CD4-positive, alpha-beta memory T cell (primary cell): ENCODE results near the gene NDUFA6. TPM values are rescaled to one million over a fixed set of nuclear protein-coding genes. Genes with fewer than 3 reads are reported as not detected.
"Not testable (repeated sequence)": the region's sequence is repeated elsewhere in the genome, so short reads cannot be mapped to it uniquely, and the experiment has no call there.

Experiments used
- CTCF ChIA-PET: fragments of 350-600 bp; sonication (Branson Sonifier 250); formaldehyde crosslinking; loops from one replicate; lab custom pipeline; 2021; ENCODE audit warnings: inconsistent platforms; ENCODE audit not compliant: partially characterized antibody; lab: Charles Lee
- POLR2A ChIA-PET: fragments of 350-600 bp; sonication (Branson Sonifier 250); formaldehyde crosslinking; loops from one replicate; lab custom pipeline; 2021; ENCODE audit not compliant: partially characterized antibody; lab: Charles Lee
- DNase-seq, 5 donors: peaks; one replicate each; pipeline versions ENCODE4 v3.0.0 to v3.0.0-alpha.2; 2020 to 2022; ENCODE audit warnings: mixed read lengths in 1 of 5
- H3K27ac ChIP-seq: one replicate; pipeline ENCODE4 v1.7.0; 2013; ENCODE audit warnings: low read depth, low read length
- H3K27me3 ChIP-seq: 2 replicates; pipeline ENCODE4 v1.7.0; 2013; ENCODE audit warnings: mild to moderate bottlenecking, low read length, moderate library complexity; ENCODE audit not compliant: insufficient read depth
- H3K36me3 ChIP-seq: 2 replicates; pipeline ENCODE4 v1.7.0; 2013; ENCODE audit warnings: mild to moderate bottlenecking, low read length, moderate library complexity; ENCODE audit not compliant: insufficient read depth
- H3K4me1 ChIP-seq: 2 replicates; pipeline ENCODE4 v1.7.0; 2013; ENCODE audit warnings: mild to moderate bottlenecking, low read length, moderate library complexity; ENCODE audit not compliant: insufficient read depth
- H3K4me3 ChIP-seq, 2 donors: one replicate each; pipeline ENCODE4 v1.7.0; 2013; ENCODE audit warnings: low read length in 2 of 2, mild to moderate bottlenecking in 1 of 2
- H3K9me3 ChIP-seq, 2 donors: one replicate each; pipeline ENCODE4 v1.7.0; 2013; ENCODE audit warnings: low read length in 2 of 2, control low read depth in 1 of 2; ENCODE audit not compliant: control insufficient read depth in 1 of 2
- H3K27ac Mint-ChIP-seq, 7 donors: one replicate each; pipeline ENCODE4 v1.8.0; 2020 to 2021; ENCODE audit warnings: mixed read lengths in 7 of 7, mild to moderate bottlenecking in 6 of 7, inconsistent platforms in 3 of 7, moderate library complexity in 3 of 7
- H3K27me3 Mint-ChIP-seq, 2 donors: one replicate each; pipeline ENCODE4 v1.8.0; 2020 to 2021; ENCODE audit warnings: mixed read lengths in 2 of 2
- H3K36me3 Mint-ChIP-seq, 2 donors: one replicate each; pipeline ENCODE4 v1.8.0; 2020 to 2021; ENCODE audit warnings: mixed read lengths in 2 of 2, inconsistent platforms in 1 of 2, mild to moderate bottlenecking in 1 of 2
- H3K4me1 Mint-ChIP-seq, 4 donors: one replicate each; pipeline ENCODE4 v1.8.0; 2020 to 2021; ENCODE audit warnings: mixed read lengths in 4 of 4, mild to moderate bottlenecking in 1 of 4
- H3K4me3 Mint-ChIP-seq, 8 donors: one replicate each; pipeline ENCODE4 v1.8.0; 2020 to 2021; ENCODE audit warnings: mixed read lengths in 8 of 8, mild to moderate bottlenecking in 7 of 8, moderate library complexity in 6 of 8, inconsistent platforms in 3 of 8
- H3K9me3 Mint-ChIP-seq, 8 donors: one replicate each; pipeline ENCODE4 v1.8.0; 2020 to 2021; ENCODE audit warnings: mixed read lengths in 8 of 8, mild to moderate bottlenecking in 5 of 8, inconsistent platforms in 3 of 8, moderate library complexity in 1 of 8
- intact Hi-C: fragments of 100-400 bp; cut with micrococcal nuclease; formaldehyde crosslinking; loops from one replicate; pipeline ENCODE4 v1.15.1; 2023
- polyA plus RNA-seq, 2 donors: library from polyadenylated mRNA; unstranded; fragments of 300-500 nt; fragmentation: Illumina TruSeq; gene quantifications; one replicate each; pipeline ENCODE4 v1.2.3, GENCODE V29; 2021
- total RNA-seq, 2 experiments: library from RNA; stranded (reverse); gene quantifications; one replicate each; pipeline ENCODE4 v1.2.3, GENCODE V29; 2021

Gene NDUFA6
- total RNA-seq (10 to 100 TPM; 42.1 to 44.4 TPM), polyA plus RNA-seq (100 to 1,000 TPM; 137 to 153 TPM)

- ChIA-PET CTCF (interaction anchor here (0.6 to 5.8 kb wide), 41 partner anchors 9 to 383 kb away, joined by 3 to 61 read pairs (median 6); partner anchors contain the start of genes CCDC134, SEPTIN3 and SMDT1), POLR2A (interaction anchor here (0.7 to 4.9 kb wide), 44 partner anchors 8 to 524 kb away, joined by 3 to 208 read pairs (median 5); partner anchors contain the start of genes CCDC134, NAGA, PHETA2 and POLDIP3)
- Histone ChIP-seq H3K9me3 (no peaks in the 10 kb centered on the region), H3K4me1 (peaks cover 27% of the 10 kb centered on the region), H3K4me3 (peak within 1 kb of the TSS; percentile 79 to 93), H3K27me3 (no peaks in the 10 kb centered on the region), H3K36me3 (peaks cover 15% of the 10 kb centered on the region), H3K27ac (peak within 1 kb of the TSS; percentile 98)
- intact Hi-C loops, result loop anchor here (1.0 to 10.0 kb wide), 10 partner anchors 11 to 382 kb away; no protein-coding TSS in a partner anchor
- no peaks in the 10 kb centered on the region for H3K27me3 Mint-ChIP-seq
- peak; percentile 97 to 99 (median 99) for DNase-seq
- peaks cover 12 to 37% of the 10 kb centered on the region in 2 donors for H3K36me3 Mint-ChIP-seq
- H3K9me3 Mint-ChIP-seq, result no peaks in the 10 kb centered on the region
- H3K4me1 Mint-ChIP-seq, result peaks cover 23 to 48% (median 35%) of the 10 kb centered on the region in 4 donors
- peak within 1 kb of the TSS; percentile 97 to 100 (median 99) for H3K4me3 Mint-ChIP-seq
- H3K27ac Mint-ChIP-seq, result peak within 1 kb of the TSS; percentile 99 to 100 (median 99)
Measured at GRCh38 chr22:42090596-42091454, at the start of gene NDUFA6. NDUFA6 (minus strand) TSS chr22:42090772; CDS start chr22:42090744, 28 bp downstream.

- H3K4me1 ChIP-seq, DNase-seq, H3K4me3 ChIP-seq, H3K4me1 Mint-ChIP-seq, H3K36me3 ChIP-seq, intact Hi-C loops, H3K27me3 Mint-ChIP-seq, H3K4me3 Mint-ChIP-seq, H3K9me3 Mint-ChIP-seq, CTCF ChIA-PET, H3K27me3 ChIP-seq, H3K27ac ChIP-seq, H3K9me3 ChIP-seq, POLR2A ChIA-PET: not testable (repeated sequence)
- Mint-ChIP-seq H3K36me3 (peaks cover 18 to 21% of the 10 kb centered on the region in 2 donors), H3K27ac (peak overlapping the region in 1 of 7 donors; percentile 7)
Measured at GRCh38 chr22:42140153-42140552, 49.6 kb upstream of the NDUFA6 start.

GRCh38 chr22:42139508-42139907 is 48.9 kb upstream of the NDUFA6 start:
- H3K27me3 Mint-ChIP-seq, H3K4me3 Mint-ChIP-seq, H3K4me1 ChIP-seq, H3K27me3 ChIP-seq, CTCF ChIA-PET, H3K27ac ChIP-seq, POLR2A ChIA-PET, H3K9me3 ChIP-seq, H3K36me3 ChIP-seq, H3K9me3 Mint-ChIP-seq, H3K4me3 ChIP-seq, H3K27ac Mint-ChIP-seq, H3K4me1 Mint-ChIP-seq, intact Hi-C loops, DNase-seq: not testable (repeated sequence)
- peaks cover 15 to 18% of the 10 kb centered on the region in 2 donors for H3K36me3 Mint-ChIP-seq

- Histone ChIP-seq H3K27me3 (no peaks in the 10 kb centered on the region), H3K4me1 (no peaks in the 10 kb centered on the region), H3K4me3 (no peak overlapping the region), H3K9me3 (no peaks in the 10 kb centered on the region), H3K36me3 (no peaks in the 10 kb centered on the region), H3K27ac (no peak overlapping the region)
- CTCF ChIA-PET, result no interaction called here
- H3K4me3 Mint-ChIP-seq, result no peak overlapping the region
- H3K27me3 Mint-ChIP-seq, result no peaks in the 10 kb centered on the region
- POLR2A ChIA-PET, result no interaction called here
- no peak for DNase-seq
- peaks cover 15 to 18% of the 10 kb centered on the region in 2 donors for H3K36me3 Mint-ChIP-seq
- intact Hi-C loops, result no loop called here
- H3K4me1 Mint-ChIP-seq, result peaks cover 0 to 2% (median 0%) of the 10 kb centered on the region in 4 donors
- no peaks in the 10 kb centered on the region for H3K9me3 Mint-ChIP-seq
- no peak overlapping the region for H3K27ac Mint-ChIP-seq
Measured at GRCh38 chr22:42138972-42139371, 48.4 kb upstream of the NDUFA6 start.

GRCh38 chr22:42138122-42138770 is 47.7 kb upstream of the NDUFA6 start:
- H3K27me3 ChIP-seq, result no peaks in the 10 kb centered on the region
- no peak overlapping the region for H3K4me3 ChIP-seq
- no peaks in the 10 kb centered on the region for H3K36me3 ChIP-seq
- no peaks in the 10 kb centered on the region for H3K27me3 Mint-ChIP-seq
- intact Hi-C loops, result no loop called here
- no peak overlapping the region for H3K27ac Mint-ChIP-seq
- no peak for DNase-seq
- CTCF ChIA-PET, result no interaction called here
- H3K4me3 Mint-ChIP-seq, result no peak overlapping the region
- H3K9me3 Mint-ChIP-seq, result no peaks in the 10 kb centered on the region
- H3K27ac ChIP-seq, result no peak overlapping the region
- no peaks in the 10 kb centered on the region for H3K9me3 ChIP-seq
- peaks cover 0 to 2% (median under 1%) of the 10 kb centered on the region in 4 donors for H3K4me1 Mint-ChIP-seq
- H3K36me3 Mint-ChIP-seq, result peaks cover 15 to 18% of the 10 kb centered on the region in 2 donors
- POLR2A ChIA-PET, result no interaction called here
- H3K4me1 ChIP-seq, result no peaks in the 10 kb centered on the region

- H3K4me1 Mint-ChIP-seq, H3K36me3 ChIP-seq, H3K4me1 ChIP-seq, DNase-seq, H3K9me3 ChIP-seq, H3K27ac ChIP-seq, POLR2A ChIA-PET, H3K27me3 ChIP-seq, H3K4me3 Mint-ChIP-seq, H3K27me3 Mint-ChIP-seq, intact Hi-C loops, H3K4me3 ChIP-seq, H3K9me3 Mint-ChIP-seq, CTCF ChIA-PET, H3K27ac Mint-ChIP-seq: not testable (repeated sequence)
- peaks cover 10 to 12% of the 10 kb centered on the region in 2 donors for H3K36me3 Mint-ChIP-seq
Measured at GRCh38 chr22:42135688-42136087, 45.1 kb upstream of the NDUFA6 start.
